Activated naive CD8-positive, alpha-beta T cell treated with anti-CD3 and anti-CD28 coated beads for 36 hours (primary cell): ENCODE measurements around the gene RFPL1. TPM values are rescaled to one million over a fixed set of nuclear protein-coding genes. Genes with fewer than 3 reads are reported as not detected.

Experiments
- DNase-seq: peaks from one replicate; pipeline ENCODE4 v3.0.0; 2021
- H3K27ac Mint-ChIP-seq: one replicate; pipeline ENCODE4 v1.8.0; 2022; ENCODE audit warnings: mild to moderate bottlenecking, moderate library complexity, mixed read lengths
- H3K27me3 Mint-ChIP-seq: one replicate; pipeline ENCODE4 v1.8.0; 2022; ENCODE audit warnings: mild to moderate bottlenecking, mixed read lengths
- H3K36me3 Mint-ChIP-seq: one replicate; pipeline ENCODE4 v1.8.0; 2021; ENCODE audit warnings: mild to moderate bottlenecking, mixed read lengths
- H3K4me1 Mint-ChIP-seq: one replicate; pipeline ENCODE4 v1.8.0; 2021; ENCODE audit warnings: mixed read lengths
- H3K4me3 Mint-ChIP-seq: one replicate; pipeline ENCODE4 v1.8.0; 2022; ENCODE audit warnings: mild to moderate bottlenecking, moderate library complexity, mixed read lengths
- H3K9me3 Mint-ChIP-seq: one replicate; pipeline ENCODE4 v1.8.0; 2022; ENCODE audit warnings: mixed read lengths
- total RNA-seq, 2 experiments: library from RNA; stranded (reverse); gene quantifications; one replicate each; pipeline ENCODE4 v1.2.3, GENCODE V29; 2021

Gene RFPL1
- total RNA-seq, 2 experiments from 2014 or later: not detected

DNA sequence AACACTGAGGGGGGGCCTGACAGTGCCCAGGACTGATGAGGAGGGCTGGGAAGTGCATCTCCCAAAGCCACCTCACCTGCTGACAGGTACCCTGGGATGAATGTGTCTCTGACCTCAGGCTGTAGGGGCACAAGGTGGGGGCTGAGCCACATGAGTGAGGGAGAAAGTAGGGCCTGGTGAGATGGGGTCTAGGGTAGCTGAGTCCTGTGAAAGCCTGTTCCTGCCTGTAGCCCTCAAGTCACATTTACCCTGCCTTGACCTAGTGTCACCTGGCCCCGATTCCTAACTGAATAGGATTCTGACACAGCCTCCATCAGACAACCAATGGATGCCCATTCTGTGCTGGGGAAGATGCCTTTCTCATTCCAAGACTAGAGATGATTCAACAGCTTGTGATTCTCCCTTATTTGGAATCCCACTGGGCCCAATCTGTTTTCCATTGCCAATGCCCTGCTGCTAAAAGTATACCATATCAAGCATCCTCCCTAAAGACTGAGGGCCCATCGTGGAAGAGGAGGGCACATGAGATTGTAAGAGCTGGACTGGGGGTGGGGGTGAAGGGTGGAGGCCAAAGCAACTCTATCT is 11.1 kb upstream of the RFPL1 start:
- no peaks in the 10 kb centered on the region for H3K9me3 Mint-ChIP-seq
- peaks cover 7% of the 10 kb centered on the region for H3K27me3 Mint-ChIP-seq
- DNase-seq: no peak
- no peak overlapping the region for H3K4me3 Mint-ChIP-seq
- H3K36me3 Mint-ChIP-seq: no peaks in the 10 kb centered on the region
- no peaks in the 10 kb centered on the region for H3K4me1 Mint-ChIP-seq
- no peak overlapping the region for H3K27ac Mint-ChIP-seq

GRCh38 chr22:29431986-29432385 is 6.4 kb upstream of the RFPL1 start:
- Mint-ChIP-seq H3K36me3 (no peaks in the 10 kb centered on the region), H3K4me1 (no peaks in the 10 kb centered on the region), H3K9me3 (no peaks in the 10 kb centered on the region), H3K27me3 (peaks cover 17% of the 10 kb centered on the region), H3K27ac (no peak overlapping the region), H3K4me3 (no peak overlapping the region)
- DNase-seq: no peak

- no peak overlapping the region for H3K4me3 Mint-ChIP-seq
- no peaks in the 10 kb centered on the region for H3K9me3 Mint-ChIP-seq
- no peak for DNase-seq
- H3K27me3 Mint-ChIP-seq: peaks cover 17% of the 10 kb centered on the region
- H3K27ac Mint-ChIP-seq: no peak overlapping the region
- H3K36me3 Mint-ChIP-seq: no peaks in the 10 kb centered on the region
- no peaks in the 10 kb centered on the region for H3K4me1 Mint-ChIP-seq
Measured at GRCh38 chr22:29433856-29434255, 4.5 kb upstream of the RFPL1 start.

DNA sequence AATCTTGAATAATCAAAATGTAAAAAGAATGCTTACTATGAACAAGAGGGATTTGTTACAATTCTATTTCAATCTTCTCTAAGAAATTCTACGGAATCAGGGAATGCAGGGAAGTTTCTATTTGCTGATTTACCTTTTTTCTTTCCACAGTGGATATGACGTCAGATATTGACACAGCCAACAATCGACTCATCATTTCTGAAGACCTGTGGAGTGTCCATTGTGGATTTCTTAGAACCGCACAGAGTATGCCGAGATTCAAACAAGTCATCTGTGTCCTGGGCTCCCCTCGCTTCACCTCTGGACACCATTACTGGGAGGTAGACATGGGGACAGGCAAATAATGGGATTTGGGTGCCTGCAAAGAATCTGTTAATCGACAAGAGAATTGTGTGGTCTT is 4.1 kb upstream of the RFPL1 start:
- no peaks in the 10 kb centered on the region for H3K36me3 Mint-ChIP-seq
- H3K27ac Mint-ChIP-seq: no peak overlapping the region
- no peaks in the 10 kb centered on the region for H3K4me1 Mint-ChIP-seq
- DNase-seq: no peak
- no peak overlapping the region for H3K4me3 Mint-ChIP-seq
- peaks cover 14% of the 10 kb centered on the region for H3K27me3 Mint-ChIP-seq
- no peaks in the 10 kb centered on the region for H3K9me3 Mint-ChIP-seq

DNA sequence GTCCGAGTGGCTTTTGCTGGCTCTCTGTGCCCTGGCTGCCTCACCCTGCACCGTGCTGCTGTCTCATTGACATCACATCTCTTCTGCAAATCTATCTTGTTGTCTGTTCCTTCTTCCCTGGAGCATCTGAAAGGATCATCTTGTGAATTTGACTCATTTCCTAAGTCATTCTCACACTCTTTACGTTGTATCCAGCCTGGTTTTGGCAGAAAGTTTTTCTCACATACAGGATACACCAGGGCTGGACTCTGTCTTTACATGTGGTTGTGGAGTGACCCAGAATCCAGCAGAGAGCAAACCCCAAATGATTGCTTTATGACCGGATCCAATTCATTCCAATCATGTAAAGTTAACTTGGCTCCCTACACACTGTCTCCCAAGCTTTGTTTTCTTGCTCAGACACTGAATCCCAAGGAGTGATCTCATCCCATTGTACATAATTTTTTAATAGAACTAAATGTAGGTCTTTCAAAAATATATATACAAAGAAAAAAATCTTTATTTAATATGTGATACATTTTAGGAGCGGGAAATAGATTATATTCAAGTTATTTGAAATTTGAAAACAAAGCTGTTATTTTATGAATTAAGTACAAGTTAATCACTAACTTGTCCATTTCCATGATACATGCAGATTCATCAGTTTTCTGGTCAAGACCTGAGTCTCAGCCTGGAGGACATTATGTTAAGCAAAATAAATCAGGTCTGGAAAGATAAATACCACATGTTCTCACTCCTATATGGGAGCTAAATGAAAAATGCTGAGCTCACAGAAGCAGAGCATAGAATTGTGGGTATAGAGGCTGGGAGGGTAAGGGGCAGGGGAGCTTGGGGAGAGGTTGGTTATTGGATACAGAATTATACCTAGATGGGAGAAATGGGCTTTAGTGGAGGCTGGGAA is 2.9 kb upstream of the RFPL1 start:
- no peak overlapping the region for H3K27ac Mint-ChIP-seq
- H3K4me1 Mint-ChIP-seq: no peaks in the 10 kb centered on the region
- H3K27me3 Mint-ChIP-seq: peaks cover 14% of the 10 kb centered on the region
- no peak overlapping the region for H3K4me3 Mint-ChIP-seq
- no peaks in the 10 kb centered on the region for H3K36me3 Mint-ChIP-seq
- H3K9me3 Mint-ChIP-seq: no peaks in the 10 kb centered on the region
- DNase-seq: no peak

DNA sequence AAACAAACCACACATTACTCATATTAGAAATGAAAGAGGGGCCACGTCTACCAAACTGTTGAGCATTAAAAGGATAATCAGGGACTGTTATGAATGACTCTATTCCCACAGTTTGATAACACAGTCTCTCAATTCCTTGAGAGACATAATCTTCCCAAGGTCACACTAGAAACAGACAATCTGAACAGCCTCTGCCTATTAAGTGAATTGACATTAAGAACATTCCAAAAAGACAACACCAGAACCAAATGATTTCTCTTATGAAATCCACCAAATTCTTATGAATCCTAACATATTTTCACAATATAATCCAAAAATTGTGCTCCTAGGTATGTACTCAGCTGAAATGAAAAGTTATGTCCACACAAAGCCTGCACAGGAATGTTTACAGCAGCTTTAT is 4.6 kb downstream of the RFPL1 start:
- Mint-ChIP-seq H3K9me3 (no peaks in the 10 kb centered on the region), H3K27me3 (peaks cover 4% of the 10 kb centered on the region), H3K4me1 (no peaks in the 10 kb centered on the region), H3K27ac (no peak overlapping the region), H3K36me3 (no peaks in the 10 kb centered on the region), H3K4me3 (no peak overlapping the region)
- DNase-seq: no peak

DNA sequence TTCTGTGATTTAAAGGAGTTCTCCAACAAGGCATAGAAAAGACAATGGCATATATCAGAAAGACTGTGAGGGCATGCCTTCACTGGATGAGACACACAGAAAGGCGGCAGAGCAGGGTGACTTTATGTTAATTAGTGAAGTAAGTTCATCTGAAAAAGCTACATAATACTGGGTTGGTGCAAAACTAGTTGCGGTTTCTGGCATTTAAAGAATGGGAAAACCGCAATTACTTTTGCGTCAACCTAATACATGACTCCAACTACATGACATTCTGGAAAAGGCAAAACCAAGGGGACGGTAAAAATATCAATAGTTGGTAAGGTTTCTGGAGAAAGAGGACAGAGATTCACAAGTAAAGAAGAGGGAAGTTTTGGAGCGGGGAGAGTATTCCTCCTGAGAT is 5.1 kb downstream of the RFPL1 start:
- H3K27me3 Mint-ChIP-seq: peaks cover 4% of the 10 kb centered on the region
- no peak overlapping the region for H3K27ac Mint-ChIP-seq
- H3K4me3 Mint-ChIP-seq: no peak overlapping the region
- no peaks in the 10 kb centered on the region for H3K9me3 Mint-ChIP-seq
- no peak for DNase-seq
- H3K4me1 Mint-ChIP-seq: no peaks in the 10 kb centered on the region
- no peaks in the 10 kb centered on the region for H3K36me3 Mint-ChIP-seq

DNA sequence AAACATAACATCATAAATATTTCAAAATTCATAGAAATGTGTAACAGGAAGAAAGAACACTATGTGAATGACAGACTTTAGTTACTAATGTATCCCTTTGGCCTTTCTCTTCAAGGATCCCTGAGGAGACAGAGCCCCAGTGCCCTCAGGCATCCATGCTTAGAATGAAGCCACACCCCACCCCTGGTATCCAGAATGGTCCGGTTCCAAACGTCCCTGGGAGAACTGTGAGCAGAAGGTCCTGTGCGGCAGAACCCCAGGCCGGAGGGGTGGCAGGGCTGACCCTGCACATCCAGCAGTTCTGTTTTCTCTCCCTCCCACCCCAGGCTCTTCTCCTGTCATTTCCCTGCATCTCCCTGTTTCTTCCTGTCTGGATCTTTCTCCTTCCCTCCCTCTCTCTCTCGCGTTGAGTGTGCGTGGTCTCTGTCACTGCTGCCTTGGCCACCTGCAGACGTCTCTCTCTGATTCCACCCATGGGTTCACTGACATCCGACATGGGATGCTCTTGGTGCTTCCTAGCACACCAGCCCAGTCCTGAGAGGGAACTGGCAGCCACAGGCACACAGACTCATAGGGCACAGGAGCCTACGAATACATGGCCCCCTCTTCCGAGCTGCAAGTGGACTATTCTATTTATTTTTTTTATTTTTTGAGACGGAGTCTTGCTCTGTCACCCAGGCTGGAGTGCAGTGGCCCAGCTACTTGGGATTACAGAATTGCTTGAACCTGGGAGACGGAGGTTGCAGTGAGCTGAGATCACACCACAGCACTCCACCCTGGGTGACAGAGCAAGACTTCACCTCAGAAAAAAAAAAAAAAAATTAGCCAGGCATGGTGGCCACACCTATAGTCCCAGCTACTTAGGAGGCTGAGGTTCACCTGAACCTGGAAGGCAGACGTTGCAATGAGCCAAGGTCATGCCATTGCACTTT is 5.7 kb downstream of the RFPL1 start:
- no peak overlapping the region for H3K27ac Mint-ChIP-seq
- DNase-seq: no peak

GRCh38 chr22:29445508-29445907 is 7.1 kb downstream of the RFPL1 start:
- Mint-ChIP-seq H3K4me3 (no peak overlapping the region), H3K27me3 (peaks cover 4% of the 10 kb centered on the region), H3K9me3 (no peaks in the 10 kb centered on the region), H3K4me1 (no peaks in the 10 kb centered on the region), H3K27ac (no peak overlapping the region), H3K36me3 (no peaks in the 10 kb centered on the region)
- no peak for DNase-seq

More for the DNA sequence above, 5.7 kb downstream of the RFPL1 start:
- no peak overlapping the region for H3K4me3 Mint-ChIP-seq
- H3K4me1 Mint-ChIP-seq: no peaks in the 10 kb centered on the region
- no peaks in the 10 kb centered on the region for H3K9me3 Mint-ChIP-seq
- H3K27me3 Mint-ChIP-seq: peaks cover 4% of the 10 kb centered on the region
- no peaks in the 10 kb centered on the region for H3K36me3 Mint-ChIP-seq

DNA sequence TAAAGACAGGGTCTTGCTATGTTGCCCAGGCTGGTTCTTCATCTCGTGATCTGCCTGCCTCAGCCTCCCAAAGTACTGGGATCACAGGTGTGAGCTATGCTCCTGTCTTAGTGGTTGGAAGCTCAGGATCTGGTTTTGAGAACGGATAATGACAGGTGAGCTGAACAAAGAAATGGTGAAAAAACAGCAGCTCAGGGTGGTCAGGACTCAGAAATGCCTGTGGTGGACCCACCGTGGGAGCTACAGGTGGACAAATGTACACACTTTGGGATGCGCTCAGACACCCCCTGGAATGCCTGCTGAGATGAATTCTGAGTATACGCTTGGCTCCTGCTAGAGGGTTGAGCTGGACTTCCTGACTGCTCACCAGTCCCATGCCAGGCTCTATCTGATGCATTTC is 9.5 kb downstream of the RFPL1 start:
- no peaks in the 10 kb centered on the region for H3K27me3 Mint-ChIP-seq
- no peaks in the 10 kb centered on the region for H3K36me3 Mint-ChIP-seq
- no peaks in the 10 kb centered on the region for H3K9me3 Mint-ChIP-seq
- no peak overlapping the region for H3K27ac Mint-ChIP-seq
- no peaks in the 10 kb centered on the region for H3K4me1 Mint-ChIP-seq
- no peak for DNase-seq
- no peak overlapping the region for H3K4me3 Mint-ChIP-seq

- DNase-seq: no peak
Measured at GRCh38 chr22:29449296-29449875, 11.0 kb downstream of the RFPL1 start.

GRCh38 chr22:29450222-29450621 is 11.8 kb downstream of the RFPL1 start:
- H3K4me3 Mint-ChIP-seq: no peak overlapping the region
- DNase-seq: no peak
- no peaks in the 10 kb centered on the region for H3K27me3 Mint-ChIP-seq
- H3K36me3 Mint-ChIP-seq: no peaks in the 10 kb centered on the region
- no peaks in the 10 kb centered on the region for H3K4me1 Mint-ChIP-seq
- H3K9me3 Mint-ChIP-seq: no peaks in the 10 kb centered on the region
- no peak overlapping the region for H3K27ac Mint-ChIP-seq

More at GRCh38 chr22:29449296-29449875, 11.0 kb downstream of the RFPL1 start:
- Mint-ChIP-seq H3K27me3 (no peaks in the 10 kb centered on the region), H3K36me3 (no peaks in the 10 kb centered on the region), H3K9me3 (no peaks in the 10 kb centered on the region), H3K4me3 (no peak overlapping the region), H3K27ac (no peak overlapping the region), H3K4me1 (no peaks in the 10 kb centered on the region)

DNA sequence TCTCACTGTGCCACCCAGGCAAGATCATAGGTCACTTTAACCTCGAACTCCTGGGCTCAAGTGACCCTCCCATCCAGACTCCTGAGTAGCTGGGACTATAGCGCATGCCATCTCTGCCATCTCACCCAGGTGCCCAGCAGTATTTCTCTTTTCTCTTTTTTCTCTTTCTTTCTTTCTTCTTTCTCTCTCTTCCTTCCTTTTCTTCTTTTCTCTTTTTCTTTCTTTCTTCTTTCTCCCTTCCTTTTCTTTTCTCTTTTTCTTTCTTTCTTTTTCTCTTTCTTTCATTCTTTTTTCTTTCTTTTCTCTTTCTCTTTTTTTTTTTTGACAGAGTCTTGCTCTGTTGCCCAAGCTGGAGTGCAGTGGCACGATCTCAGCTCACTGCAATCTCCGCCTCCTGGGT is 13.5 kb downstream of the RFPL1 start:
- no peak overlapping the region for H3K4me3 Mint-ChIP-seq
- no peaks in the 10 kb centered on the region for H3K4me1 Mint-ChIP-seq
- H3K36me3 Mint-ChIP-seq: no peaks in the 10 kb centered on the region
- no peaks in the 10 kb centered on the region for H3K9me3 Mint-ChIP-seq
- no peaks in the 10 kb centered on the region for H3K27me3 Mint-ChIP-seq
- no peak for DNase-seq
- no peak overlapping the region for H3K27ac Mint-ChIP-seq

- Mint-ChIP-seq H3K4me1 (no peaks in the 10 kb centered on the region), H3K36me3 (no peaks in the 10 kb centered on the region), H3K27me3 (no peaks in the 10 kb centered on the region), H3K27ac (no peak overlapping the region), H3K4me3 (no peak overlapping the region), H3K9me3 (no peaks in the 10 kb centered on the region)
- no peak for DNase-seq
Measured at GRCh38 chr22:29454276-29454675, 15.9 kb downstream of the RFPL1 start.

DNA sequence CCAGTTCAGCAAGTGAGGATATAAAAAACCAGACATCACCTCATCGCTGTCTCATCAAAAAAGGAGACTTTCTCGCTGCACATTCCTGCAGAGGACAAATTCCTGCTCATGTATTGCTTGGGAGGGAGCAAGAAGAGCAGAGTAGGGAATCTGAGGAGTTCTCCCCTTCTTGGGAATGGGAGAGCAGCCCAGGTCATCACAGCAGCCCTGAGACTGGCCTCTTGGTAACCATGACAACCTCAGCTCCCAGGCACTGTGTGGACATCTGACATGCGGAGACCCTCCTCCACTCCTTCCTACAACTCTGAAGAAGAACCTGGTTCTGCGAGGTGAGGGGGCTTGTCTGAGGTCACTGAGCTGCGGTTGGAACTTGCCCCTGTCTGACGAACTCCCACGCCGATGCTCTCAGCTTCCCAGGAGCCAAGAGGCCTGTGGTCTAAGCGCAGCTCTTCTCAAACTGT is 17.9 kb downstream of the RFPL1 start:
- no peaks in the 10 kb centered on the region for H3K4me1 Mint-ChIP-seq

More for the DNA sequence above, 17.9 kb downstream of the RFPL1 start:
- Mint-ChIP-seq H3K36me3 (no peaks in the 10 kb centered on the region), H3K9me3 (no peaks in the 10 kb centered on the region), H3K27ac (no peak overlapping the region), H3K27me3 (no peaks in the 10 kb centered on the region), H3K4me3 (no peak overlapping the region)
- no peak for DNase-seq
